Tibial artery (tissue), 4 donors: ENCODE data around the gene ITGA2B.
A peak's percentile ranks its signal among the peaks of the same experiment; 100 is the strongest.

ENCODE experiments used
- DNase-seq, 2 donors: peaks; one replicate each; pipeline ENCODE4 v3.0.0-alpha.2; 2019
- H3K27ac ChIP-seq, 2 donors: fragments of 200-600 bp; sonication (generic) in 1 of 2; 1 replicate in 1 of 2; 2 replicates in 1 of 2; pipeline ENCODE4 v1.5.1; 2018 to 2019; ENCODE audit warnings: mild to moderate bottlenecking in 1 of 2
- H3K27me3 ChIP-seq, 2 donors: fragments of 200-600 bp; sonication (generic) in 1 of 2; one replicate each; pipeline versions ENCODE4 v1.5.1 to v1.6.0; 2016 to 2019
- H3K36me3 ChIP-seq, 3 donors: fragments of 200-600 bp; sonication (generic) in 2 of 3; one replicate each; pipeline ENCODE4 v1.5.1; 2016 to 2019; ENCODE audit warnings: mild to moderate bottlenecking in 2 of 3
- H3K4me1 ChIP-seq, 4 donors: fragments of 200-600 bp; sonication (generic) in 2 of 4; 1 replicate in 3 of 4; 2 replicates in 1 of 4; pipeline ENCODE4 v1.5.1; 2016 to 2019
- H3K4me3 ChIP-seq, 2 donors: fragments of 200-600 bp; sonication (generic) in 1 of 2; 1 replicate in 1 of 2; 2 replicates in 1 of 2; pipeline ENCODE4 v1.5.1; 2018 to 2019; ENCODE audit warnings: mild to moderate bottlenecking in 2 of 2
- H3K9me3 ChIP-seq, 3 donors: fragments of 200-600 bp; sonication (generic) in 1 of 3; one replicate each; pipeline ENCODE4 v1.5.1; 2016 to 2019
- intact Hi-C: fragments of 100-400 bp; cut with DNase I; formaldehyde crosslinking; loops from one replicate; pipeline ENCODE4 v1.15.0; 2023; ENCODE audit warnings: low total_unique reads
- TF ChIP-seq, protein P1 (sequence below), 2 experiments: fragments of 200-600 bp in 1 of 2; fragments of 450-650 bp in 1 of 2; IDR thresholded peaks; one replicate each; pipeline ENCODE4 v1.5.1; 2017 to 2019; ENCODE audit warnings: antibody characterized with exemption in 2 of 2, mild to moderate bottlenecking in 1 of 2, moderate library complexity in 1 of 2

The ITGA2B gene

GRCh38 chr17:44362949-44363612 is 26.4 kb downstream of the ITGA2B start:
- DNase-seq = peak in 1 of 2 donors; percentile 65
- no peaks in the 10 kb centered on the region for H3K9me3 ChIP-seq
- H3K27me3 ChIP-seq = peaks cover 0 to 61% of the 10 kb centered on the region in 2 donors
- peaks cover 0 to 20% (median 16%) of the 10 kb centered on the region in 4 donors for H3K4me1 ChIP-seq
- H3K36me3 ChIP-seq = no peaks in the 10 kb centered on the region
- intact Hi-C loops = no loop called here
- no peak overlapping the region for H3K27ac ChIP-seq
- H3K4me3 ChIP-seq = peak overlapping the region; percentile 49 to 60
- TF ChIP-seq, protein P1, sequence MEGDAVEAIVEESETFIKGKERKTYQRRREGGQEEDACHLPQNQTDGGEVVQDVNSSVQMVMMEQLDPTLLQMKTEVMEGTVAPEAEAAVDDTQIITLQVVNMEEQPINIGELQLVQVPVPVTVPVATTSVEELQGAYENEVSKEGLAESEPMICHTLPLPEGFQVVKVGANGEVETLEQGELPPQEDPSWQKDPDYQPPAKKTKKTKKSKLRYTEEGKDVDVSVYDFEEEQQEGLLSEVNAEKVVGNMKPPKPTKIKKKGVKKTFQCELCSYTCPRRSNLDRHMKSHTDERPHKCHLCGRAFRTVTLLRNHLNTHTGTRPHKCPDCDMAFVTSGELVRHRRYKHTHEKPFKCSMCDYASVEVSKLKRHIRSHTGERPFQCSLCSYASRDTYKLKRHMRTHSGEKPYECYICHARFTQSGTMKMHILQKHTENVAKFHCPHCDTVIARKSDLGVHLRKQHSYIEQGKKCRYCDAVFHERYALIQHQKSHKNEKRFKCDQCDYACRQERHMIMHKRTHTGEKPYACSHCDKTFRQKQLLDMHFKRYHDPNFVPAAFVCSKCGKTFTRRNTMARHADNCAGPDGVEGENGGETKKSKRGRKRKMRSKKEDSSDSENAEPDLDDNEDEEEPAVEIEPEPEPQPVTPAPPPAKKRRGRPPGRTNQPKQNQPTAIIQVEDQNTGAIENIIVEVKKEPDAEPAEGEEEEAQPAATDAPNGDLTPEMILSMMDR (IDR thresholded peaks at IDR 0.05) = no peak

- peaks cover 0 to 58% of the 10 kb centered on the region in 2 donors for H3K27me3 ChIP-seq
- no peak overlapping the region for H3K27ac ChIP-seq
- intact Hi-C loops = no loop called here
- TF ChIP-seq, protein P1 (IDR thresholded peaks at IDR 0.05) = no peak
- DNase-seq = peak in 1 of 2 donors; percentile 62
- no peaks in the 10 kb centered on the region for H3K9me3 ChIP-seq
- H3K4me3 ChIP-seq = peak overlapping the region in 1 of 2 donors; percentile 60
- H3K36me3 ChIP-seq = no peaks in the 10 kb centered on the region
- H3K4me1 ChIP-seq = peaks cover 0 to 20% (median 16%) of the 10 kb centered on the region in 4 donors
Measured at GRCh38 chr17:44362459-44362948, 26.9 kb downstream of the ITGA2B start.

- peaks cover 0 to 51% of the 10 kb centered on the region in 2 donors for H3K27me3 ChIP-seq
- H3K4me1 ChIP-seq = peaks cover 0 to 20% (median 16%) of the 10 kb centered on the region in 4 donors
- intact Hi-C loops = no loop called here
- H3K36me3 ChIP-seq = no peaks in the 10 kb centered on the region
- H3K9me3 ChIP-seq = no peaks in the 10 kb centered on the region
- no peak for DNase-seq
- no peak overlapping the region for H3K27ac ChIP-seq
- no peak overlapping the region for H3K4me3 ChIP-seq
- TF ChIP-seq, protein P1 (IDR thresholded peaks at IDR 0.05) = no peak
Measured at GRCh38 chr17:44361292-44362260, 27.9 kb downstream of the ITGA2B start.

DNA sequence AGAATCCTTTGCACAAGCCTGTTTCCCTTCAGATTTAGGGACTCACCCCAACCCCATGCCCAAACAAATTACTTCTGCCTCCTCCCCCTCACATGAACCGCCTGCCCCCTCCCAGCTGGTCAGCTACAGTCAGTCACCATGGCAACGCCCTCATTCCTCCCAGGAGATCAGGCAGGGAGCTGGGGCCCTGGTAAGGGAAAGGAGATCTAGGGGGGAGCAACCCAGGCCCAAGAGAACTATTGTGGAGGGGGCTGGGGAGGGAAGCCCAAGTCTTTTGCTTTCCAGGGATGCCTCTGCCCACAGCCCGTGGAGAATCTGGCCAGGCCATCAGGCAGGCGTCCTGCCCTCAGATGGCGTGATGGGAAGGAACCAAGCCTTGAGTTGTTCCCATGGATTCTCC is 28.6 kb downstream of the ITGA2B start:
- Histone ChIP-seq H3K27ac (no peak overlapping the region), H3K9me3 (no peaks in the 10 kb centered on the region), H3K4me3 (no peak overlapping the region), H3K36me3 (no peaks in the 10 kb centered on the region), H3K27me3 (peaks cover 0 to 46% of the 10 kb centered on the region in 2 donors), H3K4me1 (peaks cover 0 to 20% (median 16%) of the 10 kb centered on the region in 4 donors)
- TF ChIP-seq, protein P1 (IDR thresholded peaks at IDR 0.05) = no peak
- intact Hi-C loops = no loop called here
- no peak for DNase-seq

- DNase-seq = no peak
- intact Hi-C loops = no loop called here
- Histone ChIP-seq H3K4me1 (peaks cover 0 to 20% (median 16%) of the 10 kb centered on the region in 4 donors), H3K27ac (no peak overlapping the region), H3K9me3 (no peaks in the 10 kb centered on the region), H3K27me3 (peaks cover 0 to 40% of the 10 kb centered on the region in 2 donors), H3K4me3 (no peak overlapping the region), H3K36me3 (no peaks in the 10 kb centered on the region)
- TF ChIP-seq, protein P1 (IDR thresholded peaks at IDR 0.05) = no peak
Measured at GRCh38 chr17:44360144-44360533, 29.3 kb downstream of the ITGA2B start.
